ENCODE results near the gene PBX4.

PBX4 gene

GRCh38 chr19:19647037-19647835, 28.7 kb upstream of the PBX4 start:
- DNase-seq = no peak

DNA sequence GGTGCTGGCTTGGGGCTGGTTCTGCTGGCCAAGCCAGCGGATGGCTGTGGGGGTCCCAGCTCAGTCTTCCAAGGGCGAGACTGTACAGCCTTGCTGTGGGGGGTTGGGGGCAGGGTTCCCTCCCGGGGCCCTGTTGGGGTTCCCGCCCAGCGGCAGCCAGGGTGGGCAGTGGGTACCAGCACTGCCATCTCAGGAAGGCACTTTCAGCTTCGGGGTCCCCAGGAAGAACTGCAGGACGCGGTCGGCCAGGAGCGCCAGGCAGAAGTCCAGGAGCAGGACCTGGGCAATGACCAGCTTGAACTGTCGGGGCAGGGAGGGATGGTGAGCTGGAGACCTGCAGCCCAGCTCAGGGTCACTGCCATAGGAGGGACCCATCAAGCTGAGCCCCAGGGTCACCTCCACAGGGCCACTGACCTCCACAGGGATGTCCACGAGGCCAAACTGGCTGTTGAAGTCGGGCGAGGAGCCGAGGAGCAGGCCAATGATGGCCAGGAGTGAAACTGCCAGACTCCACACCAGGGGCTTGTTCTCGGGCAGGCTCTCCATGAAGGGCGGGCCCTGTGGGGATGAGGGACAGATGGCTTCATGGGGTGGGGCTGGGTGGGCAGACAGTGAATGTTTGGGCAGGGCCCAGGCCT, 26.9 kb upstream of the PBX4 start:
- no peak for DNase-seq

GRCh38 chr19:19644054-19644388, 25.5 kb upstream of the PBX4 start:
- no peak for DNase-seq

DNA sequence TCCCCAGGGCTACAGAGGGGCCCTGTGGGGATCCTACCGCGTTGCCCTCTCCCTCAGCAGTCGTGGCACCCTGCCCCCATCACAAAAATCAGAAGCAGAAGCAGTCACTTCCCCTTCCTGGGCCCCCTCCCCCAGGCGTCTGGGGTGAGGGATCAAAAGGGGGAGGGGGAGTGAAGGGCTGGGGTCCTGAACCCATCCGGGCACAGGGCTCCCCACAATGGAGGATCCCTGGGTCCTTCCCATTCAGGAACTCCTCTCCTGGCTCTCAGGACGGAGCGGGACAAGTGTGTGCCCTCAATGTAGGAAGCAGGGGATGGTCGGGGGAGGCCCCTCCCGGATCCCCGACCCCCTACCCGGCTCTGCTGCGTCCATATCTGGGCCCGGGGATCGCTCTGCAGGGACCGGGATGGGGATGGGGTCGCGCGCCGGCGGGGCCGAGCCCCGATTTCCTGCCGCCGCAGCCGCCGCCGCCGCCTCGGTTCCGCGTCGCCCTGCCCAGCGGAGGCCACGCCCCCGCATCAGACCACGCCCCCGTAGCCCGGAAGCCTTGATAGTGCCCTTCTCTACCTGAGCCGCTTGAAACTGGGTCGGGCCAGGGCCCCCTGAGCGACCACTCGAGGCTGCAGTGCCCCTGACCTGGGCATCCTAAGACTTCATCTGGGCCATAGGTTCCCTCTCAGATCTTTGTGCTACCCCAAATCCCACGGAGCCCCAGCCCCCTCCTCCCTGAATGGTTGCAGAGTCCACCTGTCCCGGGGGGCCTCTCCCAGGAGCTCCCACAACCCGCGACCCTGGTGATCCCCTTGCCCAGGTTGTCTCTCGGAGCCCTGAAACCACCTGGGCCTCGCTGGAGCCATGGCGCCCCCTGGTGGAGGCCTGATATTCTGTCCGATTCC, 24.9 kb upstream of the PBX4 start, which contains the start of gene GMIP:
GMIP (minus strand) TSS at position 500 of the 896 bp plus-strand sequence; CDS start at position 372, 128 bp downstream.
- peak; percentile 97 for DNase-seq

DNA sequence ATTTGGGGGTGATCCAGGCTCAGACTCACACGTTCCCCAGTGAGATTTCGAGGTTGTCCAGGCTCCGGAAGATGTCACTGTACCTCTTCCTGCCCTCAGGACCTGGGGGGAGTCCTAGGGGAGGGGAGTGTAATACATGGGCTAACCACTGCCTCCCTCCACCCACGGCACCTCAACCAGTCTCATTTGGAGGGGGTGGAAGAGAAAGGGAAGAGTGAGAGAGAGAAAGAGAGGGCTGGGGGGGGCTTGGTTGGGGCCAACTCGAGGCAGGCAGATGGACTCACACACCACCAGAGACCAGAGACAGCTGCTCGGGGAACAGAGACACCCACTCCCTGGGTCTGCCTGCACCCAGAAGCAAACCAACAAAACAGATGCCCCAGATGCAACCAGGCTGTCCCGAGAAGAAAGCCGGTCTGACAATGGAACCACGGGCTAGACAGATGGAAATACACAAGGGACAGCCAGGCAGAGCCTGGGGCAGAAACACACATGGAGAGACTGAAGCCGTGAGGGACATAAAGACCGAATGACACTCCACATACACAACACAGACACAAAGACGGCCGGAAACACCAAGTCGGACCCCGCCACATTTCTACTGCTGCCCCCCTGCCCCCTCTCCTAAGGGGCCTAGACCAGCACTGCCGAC, 24.1 kb upstream of the PBX4 start:
- no peak for DNase-seq

GRCh38 chr19:19637523-19638251, 19.2 kb upstream of the PBX4 start:
- DNase-seq = no peak

DNA sequence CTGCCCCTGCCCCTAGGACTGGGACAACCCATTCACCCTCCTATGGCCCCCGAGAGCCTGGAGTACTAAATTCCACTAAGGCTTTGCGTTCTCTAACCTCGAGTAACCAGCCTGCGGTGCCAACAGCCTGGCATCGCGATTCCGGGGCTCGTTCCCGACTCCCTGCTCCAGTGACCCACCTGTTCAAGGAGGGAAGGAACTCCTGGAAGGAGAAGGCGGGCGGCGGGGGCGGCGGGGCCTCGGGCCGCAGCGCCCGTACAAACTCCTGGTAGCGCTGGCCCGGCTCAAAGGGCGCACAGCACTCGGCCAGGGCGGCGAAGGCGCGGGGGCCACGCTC, 18.7 kb upstream of the PBX4 start:
- DNase-seq = no peak

DNA sequence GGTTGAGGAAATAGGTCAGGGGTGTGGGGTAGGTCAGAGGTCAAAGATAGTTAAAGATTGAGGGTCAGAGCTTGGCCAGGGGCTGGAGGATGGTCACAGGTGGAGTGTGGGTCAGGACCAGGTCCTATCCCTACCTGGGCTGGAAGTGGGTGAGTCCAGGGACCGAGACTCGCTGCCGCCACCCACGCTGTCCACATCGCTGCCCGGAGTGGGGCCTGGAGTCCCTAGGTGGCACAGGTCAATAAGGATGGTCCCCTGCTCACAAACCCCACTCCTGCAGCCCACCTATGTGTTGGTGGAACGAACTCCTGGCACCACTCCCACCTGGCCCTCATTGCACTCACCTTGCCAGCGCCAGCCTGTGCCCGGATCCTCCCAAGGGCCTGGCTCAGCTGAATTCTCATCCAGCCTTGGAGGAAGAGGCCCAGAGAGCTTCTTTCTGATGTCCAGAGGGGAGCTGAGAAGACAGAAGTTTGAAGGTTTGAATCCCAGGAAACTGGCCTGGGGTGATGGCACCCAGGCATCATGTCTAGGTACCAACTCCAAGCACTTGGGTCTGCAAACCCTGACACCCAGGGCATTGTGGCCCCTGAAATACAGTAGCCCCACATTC, 18.2 kb upstream of the PBX4 start:
- DNase-seq = no peak

DNA sequence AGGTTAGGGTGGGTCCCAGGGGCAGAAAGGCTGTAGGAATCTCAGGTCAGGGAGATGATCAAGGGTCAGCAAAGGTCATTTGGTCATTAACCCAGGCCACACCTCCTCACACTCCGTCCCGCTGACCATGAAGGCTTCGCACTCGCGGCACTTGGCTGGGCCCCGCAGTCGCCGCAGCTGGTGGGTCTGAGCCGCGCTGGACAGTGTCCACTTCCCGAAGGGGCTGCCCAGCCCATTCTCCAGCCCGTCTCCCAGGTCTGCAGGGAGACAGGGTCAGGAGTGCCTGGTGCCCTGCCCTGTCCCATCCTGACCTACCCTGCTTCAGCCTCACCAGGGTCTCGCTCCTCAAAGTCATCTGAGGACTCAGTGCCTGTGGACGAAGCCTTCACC, 16.8 kb upstream of the PBX4 start:
- DNase-seq = no peak

DNA sequence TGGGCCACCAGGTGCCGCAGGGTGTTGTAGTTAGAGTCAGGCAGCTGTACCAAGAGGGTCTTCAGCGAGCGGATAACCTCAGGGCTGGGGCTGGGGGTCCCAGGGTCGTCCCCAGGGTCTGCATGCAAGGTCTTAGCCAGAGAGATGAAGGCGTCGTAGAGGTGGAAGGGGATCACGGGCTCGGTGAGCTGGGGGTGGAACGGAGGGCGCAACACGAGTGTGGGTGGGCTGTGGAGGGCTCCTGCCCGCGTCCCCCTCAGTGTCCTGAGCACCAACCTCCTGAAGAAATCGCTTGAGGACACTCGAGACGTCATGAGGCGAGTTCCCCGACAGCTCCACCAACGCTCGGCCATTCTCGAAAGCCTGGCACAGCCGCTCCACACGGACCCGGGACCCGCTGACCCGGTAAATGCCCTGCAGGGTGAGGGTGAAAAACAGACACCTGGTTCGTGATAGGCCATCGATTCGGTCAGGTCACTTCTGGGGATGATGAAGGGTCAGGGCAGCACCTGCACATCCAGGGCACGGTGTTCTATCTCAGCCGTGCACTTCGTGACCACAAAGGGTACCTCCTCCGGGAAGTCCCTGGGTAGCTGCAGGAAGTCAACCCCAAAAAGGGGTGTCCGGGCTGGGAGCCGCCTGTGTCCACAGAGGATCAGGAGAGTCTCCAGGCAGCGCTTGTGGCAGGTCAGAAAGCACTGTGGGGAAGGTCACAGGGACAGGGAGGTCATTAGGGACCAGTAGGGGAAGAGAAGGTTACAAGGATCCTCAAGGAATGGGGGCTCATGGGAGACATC, 16.2 kb upstream of the PBX4 start:
- no peak for DNase-seq

DNA sequence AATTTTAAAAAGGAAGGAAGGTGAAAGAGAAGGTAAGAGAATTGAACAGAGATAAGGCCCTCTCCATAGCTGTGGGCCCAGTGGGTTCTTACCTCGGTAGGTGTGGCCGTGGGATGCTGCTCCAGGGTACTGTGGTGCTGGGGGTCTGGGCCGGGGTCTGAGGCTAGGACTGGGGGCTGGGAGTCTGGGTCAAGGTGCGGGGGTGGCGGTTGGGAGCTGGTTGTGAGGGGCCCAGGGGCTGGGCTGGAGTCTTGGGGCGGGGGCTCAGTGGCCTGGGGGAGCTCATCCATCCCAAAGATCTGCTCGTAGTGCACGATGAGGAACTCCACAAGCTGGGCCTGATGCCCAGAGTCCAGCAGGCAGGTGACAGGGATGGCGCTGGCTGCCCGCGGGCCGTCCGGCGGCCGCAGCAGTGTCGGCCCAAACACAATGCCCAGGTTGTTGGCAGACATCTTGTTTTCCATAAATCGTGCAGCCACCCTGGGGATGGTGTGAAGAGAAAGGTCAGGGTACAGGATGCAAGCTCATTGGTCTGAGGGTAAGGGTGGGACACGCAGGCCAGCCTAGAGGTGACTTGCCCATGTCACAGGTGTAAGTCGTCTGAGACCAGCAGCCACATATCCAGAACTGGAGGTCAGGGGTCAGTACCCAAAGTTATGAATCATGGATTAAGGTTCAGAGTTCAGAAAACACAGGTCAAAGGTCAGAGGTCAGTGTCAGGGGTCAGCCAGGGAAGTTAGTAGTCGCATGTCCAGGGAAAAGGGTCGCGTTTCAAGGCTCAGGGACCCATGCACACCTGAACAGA, 15.4 kb upstream of the PBX4 start:
- DNase-seq = no peak

DNA sequence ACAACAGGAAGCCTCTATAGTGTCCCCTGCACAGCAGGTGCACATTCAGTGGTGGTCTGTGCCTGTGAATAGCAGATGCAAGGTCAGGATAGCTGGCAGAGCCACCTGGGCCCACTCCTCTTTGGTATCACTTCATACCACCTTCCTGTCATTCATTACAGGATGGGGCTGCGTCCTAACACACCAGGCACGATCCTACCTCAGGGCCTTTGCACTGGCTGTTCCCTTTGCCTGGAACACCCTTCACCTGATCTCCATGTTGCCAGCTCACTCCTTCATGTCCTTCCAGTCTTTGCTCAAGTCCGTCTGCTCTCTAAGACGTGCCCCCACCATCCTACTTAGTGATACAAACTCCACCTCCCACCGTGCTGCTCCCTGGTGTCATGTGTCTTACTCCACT, 14.2 kb upstream of the PBX4 start:
- DNase-seq = no peak

DNA sequence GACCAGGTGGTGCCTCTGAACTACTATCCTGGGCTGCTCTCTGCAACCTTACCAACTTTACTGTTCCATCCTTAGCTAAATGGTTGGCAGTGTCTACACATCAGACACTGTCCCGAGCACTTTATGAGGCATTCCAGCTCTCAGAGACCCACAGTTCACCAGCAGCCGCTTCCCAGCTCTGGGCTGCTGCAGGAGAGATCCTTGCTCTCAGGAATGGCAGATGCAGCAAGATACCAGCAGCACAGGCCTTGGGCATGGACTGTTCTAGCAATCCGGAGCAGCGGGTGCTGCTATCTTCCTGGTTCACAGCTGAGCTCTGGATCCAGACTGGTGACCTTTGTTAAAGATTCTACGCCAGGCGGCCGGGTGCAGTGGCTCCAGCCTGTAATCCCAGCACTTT, 12.9 kb upstream of the PBX4 start:
- DNase-seq = no peak

GRCh38 chr19:19630426-19630825, 11.9 kb upstream of the PBX4 start:
- no peak for DNase-seq

DNA sequence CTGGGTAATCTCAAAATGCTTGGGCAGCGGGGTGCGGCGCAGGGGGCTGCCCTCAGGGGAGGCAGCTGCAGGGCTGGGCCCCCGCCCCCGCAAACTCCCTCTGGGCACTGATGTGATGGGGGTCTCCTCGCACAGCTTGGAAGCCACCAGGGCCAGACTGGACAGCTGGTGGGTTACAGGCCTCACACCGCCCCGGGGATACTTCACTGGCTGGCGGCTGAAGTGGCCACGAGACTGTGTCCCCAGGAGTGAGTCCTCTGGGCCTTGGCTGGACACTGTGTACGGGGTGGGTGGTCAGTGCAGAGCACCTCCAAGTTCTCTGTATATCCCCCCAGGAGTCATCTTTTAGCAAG, 11.6 kb upstream of the PBX4 start:
- no peak for DNase-seq

GRCh38 chr19:19628501-19629134, 10.1 kb upstream of the PBX4 start:
- DNase-seq = no peak

DNA sequence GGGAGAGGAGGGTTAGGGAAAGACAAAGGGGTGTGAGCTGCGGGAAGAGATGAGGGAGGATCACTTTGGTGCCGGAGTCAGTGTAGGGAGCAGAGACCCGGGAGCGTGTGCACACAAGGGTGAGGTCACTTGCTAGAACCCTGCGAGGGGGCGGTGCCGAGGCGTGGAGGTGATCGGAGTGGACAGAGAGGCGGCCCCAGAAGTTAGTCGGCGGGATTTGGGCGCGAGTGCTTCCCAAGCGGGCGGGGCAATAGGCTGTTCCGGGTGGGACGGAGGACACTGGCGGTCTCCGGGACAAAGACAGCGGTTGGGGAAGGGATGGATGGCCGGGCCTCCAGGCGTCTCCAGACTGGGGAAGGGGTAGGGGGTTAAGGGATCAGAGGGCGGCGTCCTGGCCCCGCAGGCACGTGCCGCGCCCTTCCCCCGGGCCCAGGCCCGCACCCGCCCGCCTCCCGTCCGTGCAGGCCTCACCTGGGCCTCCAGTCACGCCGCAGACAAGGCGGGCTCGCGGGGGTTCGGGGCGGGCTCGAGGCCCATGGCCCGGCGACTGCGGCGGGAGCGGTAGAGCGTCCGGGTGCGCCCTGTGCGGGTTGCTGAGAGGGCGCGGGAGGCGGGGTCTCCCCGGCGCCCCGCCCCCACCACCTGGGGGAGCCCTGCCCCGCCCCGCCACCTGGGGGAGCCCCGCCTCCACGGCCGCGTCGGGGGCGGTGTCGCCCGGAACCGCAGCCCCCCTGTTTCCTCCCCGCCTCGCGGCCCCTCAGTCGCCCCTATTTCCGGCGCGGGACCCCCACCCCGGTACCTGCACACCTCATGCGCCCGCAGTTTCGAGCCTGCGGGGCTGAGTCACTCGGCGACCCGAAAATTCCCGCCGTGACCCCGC, 9.4 kb upstream of the PBX4 start, which contains the start of gene LPAR2:
LPAR2 (minus strand) TSS at position 600 of the 880 bp plus-strand sequence. CDS start 945 bp downstream, outside the sequence.
- DNase-seq = no peak

All from OCI-M1 (cell line).